Measurements from ENCODE around the gene CYP21A2. TPM values are rescaled to one million over a fixed set of nuclear protein-coding genes. Genes with fewer than 3 reads are reported as not detected.
"Not testable (repeated sequence)": the region's sequence is repeated elsewhere in the genome, so short reads cannot be mapped to it uniquely, and the experiment has no call there.

Gene CYP21A2
- not detected in 2 replicates for total RNA-seq

DNA sequence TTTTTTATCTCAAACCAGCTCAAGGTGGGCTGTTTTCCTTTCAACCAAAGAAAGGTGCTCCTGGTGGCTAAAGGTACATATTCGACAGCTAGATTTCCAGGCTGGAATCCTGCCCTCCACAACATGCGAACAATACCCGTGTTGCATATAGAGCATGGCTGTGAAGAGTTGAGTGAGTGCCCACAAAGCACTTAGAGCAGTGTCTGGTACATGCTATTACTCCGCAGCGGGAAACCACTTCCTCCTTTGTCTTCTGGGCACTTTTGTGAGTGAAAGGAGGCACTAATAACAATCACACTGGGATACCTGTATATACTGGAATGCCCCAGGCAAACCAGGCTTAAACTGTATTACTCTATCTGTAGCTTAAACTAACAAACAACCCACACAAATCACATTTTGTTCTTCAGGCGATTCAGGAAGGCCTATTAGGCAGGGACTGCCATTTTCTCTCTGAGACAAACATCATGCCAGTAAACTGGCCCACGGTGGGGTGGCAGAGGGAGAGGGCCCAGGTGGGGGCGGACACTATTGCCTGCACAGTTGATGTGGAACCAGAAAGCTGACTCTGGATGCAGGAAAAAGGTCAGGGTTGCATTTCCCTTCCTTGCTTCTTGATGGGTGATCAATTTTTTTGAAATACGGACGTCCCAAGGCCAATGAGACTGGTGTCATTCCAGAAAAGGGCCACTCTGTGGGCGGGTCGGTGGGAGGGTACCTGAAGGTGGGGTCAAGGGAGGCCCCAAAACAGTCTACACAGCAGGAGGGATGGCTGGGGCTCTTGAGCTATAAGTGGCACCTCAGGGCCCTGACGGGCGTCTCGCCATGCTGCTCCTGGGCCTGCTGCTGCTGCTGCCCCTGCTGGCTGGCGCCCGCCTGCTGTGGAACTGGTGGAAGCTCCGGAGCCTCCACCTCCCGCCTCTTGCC is at the start of gene CYP21A2:
TSS of gene CYP21A2 (plus strand) at position 818 of the 927 bp plus-strand sequence. CDS start at position 826, 8 bp downstream.
- not testable (repeated sequence) for DNase-seq (ENCODE audit: low read depth in 2 of 2)

GRCh38 chr6:31989363-31989762 is 48.9 kb upstream of the CYP21A2 start:
- not testable (repeated sequence) for DNase-seq (ENCODE audit: low read depth in 2 of 2)

- not testable (repeated sequence) for DNase-seq (ENCODE audit: low read depth in 2 of 2)
Observed at GRCh38 chr6:31994421-31994820, 43.8 kb upstream of the CYP21A2 start.

DNA sequence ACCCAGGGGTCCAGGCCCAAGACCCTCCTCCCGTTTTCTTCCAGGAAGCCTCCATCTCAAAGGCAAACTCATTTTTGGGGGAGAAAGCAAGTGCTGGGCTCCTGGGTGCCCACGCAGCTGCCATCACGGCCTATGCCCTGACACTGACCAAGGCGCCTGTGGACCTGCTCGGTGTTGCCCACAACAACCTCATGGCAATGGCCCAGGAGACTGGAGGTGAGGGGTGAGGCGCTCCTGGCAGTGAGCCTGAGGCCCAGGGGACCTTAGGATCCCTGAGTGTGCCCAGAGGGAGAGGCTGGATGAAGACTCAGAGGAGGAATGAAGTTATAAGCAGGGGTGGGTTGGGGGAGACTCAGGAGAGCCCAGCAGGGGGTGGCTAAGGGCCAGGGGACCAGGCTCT is 41.8 kb upstream of the CYP21A2 start:
- DNase-seq (ENCODE audit: low read depth in 2 of 2), result not testable (repeated sequence)

GRCh38 chr6:32002546-32003268 is 35.5 kb upstream of the CYP21A2 start:
- not testable (repeated sequence) for DNase-seq (ENCODE audit: low read depth in 2 of 2)

DNA sequence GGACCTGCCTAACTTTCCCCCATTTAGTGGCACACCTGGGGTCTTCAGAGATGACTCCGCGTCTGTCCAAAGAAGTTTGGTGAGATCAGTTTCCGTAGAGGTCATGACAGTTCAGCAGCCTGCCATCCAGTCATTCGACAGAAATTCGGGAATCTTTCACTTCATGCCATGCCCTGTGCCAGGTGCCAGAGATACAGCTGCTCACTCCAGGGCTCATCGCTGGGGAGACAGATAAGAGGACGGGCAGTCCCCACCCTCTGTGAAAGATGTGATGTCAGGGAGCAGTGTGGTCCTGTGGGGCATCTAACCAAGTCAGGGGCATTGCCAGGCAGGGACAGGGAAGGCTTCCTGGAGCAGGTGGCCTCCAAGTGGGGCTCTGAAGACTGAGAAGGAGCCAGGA is 34.9 kb upstream of the CYP21A2 start:
- not testable (repeated sequence) for DNase-seq (ENCODE audit: low read depth in 2 of 2)

DNA sequence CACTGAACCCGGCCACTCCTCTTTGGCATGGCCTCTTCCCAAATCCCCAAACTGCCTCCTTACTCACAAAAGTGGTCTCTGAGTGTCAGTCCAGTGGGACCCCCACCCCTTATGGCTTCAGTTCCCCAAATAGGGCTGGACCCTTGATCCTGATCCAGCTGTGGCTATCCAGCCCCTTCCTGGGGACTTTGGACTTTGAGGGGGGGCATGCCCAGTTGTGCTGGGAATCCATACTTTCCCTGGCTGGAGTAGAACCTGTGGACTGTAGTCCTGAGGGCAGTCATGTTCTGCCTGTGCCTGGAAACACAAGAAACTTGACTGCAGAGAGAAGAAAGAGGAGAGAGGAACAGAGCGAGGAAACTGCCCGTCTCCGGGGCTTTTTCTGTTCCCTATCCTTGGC is 33.8 kb upstream of the CYP21A2 start:
- DNase-seq (ENCODE audit: low read depth in 2 of 2), result not testable (repeated sequence)

DNA sequence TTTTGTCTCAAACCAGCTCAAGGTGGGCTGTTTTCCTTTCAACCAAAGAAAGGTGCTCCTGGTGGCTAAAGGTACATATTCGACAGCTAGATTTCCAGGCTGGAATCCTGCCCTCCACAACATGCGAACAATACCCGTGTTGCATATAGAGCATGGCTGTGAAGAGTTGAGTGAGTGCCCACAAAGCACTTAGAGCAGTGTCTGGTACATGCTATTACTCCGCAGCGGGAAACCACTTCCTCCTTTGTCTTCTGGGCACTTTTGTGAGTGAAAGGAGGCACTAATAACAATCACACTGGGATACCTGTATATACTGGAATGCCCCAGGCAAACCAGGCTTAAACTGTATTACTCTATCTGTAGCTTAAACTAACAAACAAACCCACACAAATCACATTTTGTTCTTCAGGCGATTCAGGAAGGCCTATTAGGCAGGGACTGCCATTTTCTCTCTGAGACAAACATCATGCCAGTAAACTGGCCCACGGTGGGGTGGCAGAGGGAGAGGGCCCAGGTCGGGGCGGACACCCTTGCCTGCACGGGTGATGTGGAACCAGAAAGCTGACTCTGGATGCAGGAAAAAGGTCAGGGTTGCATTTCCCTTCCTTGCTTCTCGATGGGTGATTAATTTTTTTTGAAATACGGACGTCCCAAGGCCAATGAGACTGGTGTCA is 33.2 kb upstream of the CYP21A2 start:
- DNase-seq (ENCODE audit: low read depth in 2 of 2), result not testable (repeated sequence)

- DNase-seq (ENCODE audit: low read depth in 2 of 2), result not testable (repeated sequence)
Observed at GRCh38 chr6:32005538-32005880, 32.7 kb upstream of the CYP21A2 start.

GRCh38 chr6:32005991-32006529 is 32.2 kb upstream of the CYP21A2 start:
- DNase-seq (ENCODE audit: low read depth in 2 of 2), result not testable (repeated sequence)

- DNase-seq (ENCODE audit: low read depth in 2 of 2), result not testable (repeated sequence)
Observed at GRCh38 chr6:32007086-32007485, 31.1 kb upstream of the CYP21A2 start.

GRCh38 chr6:32008037-32008436 is 30.2 kb upstream of the CYP21A2 start:
- DNase-seq (ENCODE audit: low read depth in 2 of 2), result not testable (repeated sequence)

- DNase-seq (ENCODE audit: low read depth in 2 of 2), result not testable (repeated sequence)
Observed at GRCh38 chr6:32008616-32009015, 29.6 kb upstream of the CYP21A2 start.

DNA sequence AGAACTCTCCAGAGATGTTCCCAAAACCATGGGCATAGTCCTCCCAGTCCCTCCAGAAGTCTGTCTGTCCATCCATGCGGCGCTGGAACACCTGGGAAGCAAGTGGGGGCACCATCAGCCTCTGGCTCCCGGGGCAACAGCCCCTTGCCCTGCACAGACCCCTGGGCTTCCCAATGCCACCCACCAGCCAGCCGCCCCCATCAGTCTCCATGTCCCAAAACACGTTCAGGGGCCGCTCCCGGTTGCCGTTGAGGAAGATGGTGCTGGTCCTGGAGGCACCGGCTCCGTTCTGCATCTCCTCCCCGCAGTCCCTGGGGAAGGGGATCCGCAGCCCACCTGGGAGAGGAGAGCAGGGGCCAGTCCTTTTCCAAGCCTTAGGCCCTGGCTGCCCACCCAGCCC is 28.7 kb upstream of the CYP21A2 start:
- not testable (repeated sequence) for DNase-seq (ENCODE audit: low read depth in 2 of 2)

GRCh38 chr6:32010856-32011530 is 27.2 kb upstream of the CYP21A2 start:
- not testable (repeated sequence) for DNase-seq (ENCODE audit: low read depth in 2 of 2)

DNA sequence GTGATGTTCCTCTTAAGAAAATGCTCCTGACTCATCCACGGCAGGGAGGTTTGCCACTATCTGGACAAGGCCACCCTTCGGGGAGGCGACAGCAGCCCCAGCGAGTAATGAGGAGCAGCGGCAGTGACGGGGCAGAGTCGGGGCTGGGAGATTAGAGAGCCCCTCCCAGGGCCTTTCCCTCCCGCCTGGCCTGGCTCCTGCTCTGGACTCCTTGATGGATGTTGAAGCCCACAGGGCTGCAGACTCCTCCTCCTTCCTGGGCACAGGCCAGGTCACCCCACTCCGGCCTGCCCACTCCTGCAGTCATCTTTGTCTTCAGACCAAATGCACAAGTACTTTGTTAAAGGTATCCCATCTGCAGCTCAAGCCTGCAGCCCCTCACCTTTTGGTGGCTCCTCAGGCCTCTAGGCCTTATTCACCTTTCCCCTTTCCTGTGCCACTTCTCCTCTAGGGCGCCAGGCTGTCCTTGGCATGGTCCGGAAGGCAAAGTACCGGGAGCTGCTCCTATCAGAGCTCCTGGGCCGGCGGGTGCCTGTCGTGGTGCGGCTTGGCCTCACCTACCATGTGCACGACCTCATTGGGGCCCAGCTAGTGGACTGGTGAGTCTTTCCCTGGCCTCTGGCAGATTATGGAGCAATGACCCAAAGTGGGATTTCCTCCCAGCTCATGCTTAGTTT is 25.1 kb upstream of the CYP21A2 start:
- not testable (repeated sequence) for DNase-seq (ENCODE audit: low read depth in 2 of 2)

DNA sequence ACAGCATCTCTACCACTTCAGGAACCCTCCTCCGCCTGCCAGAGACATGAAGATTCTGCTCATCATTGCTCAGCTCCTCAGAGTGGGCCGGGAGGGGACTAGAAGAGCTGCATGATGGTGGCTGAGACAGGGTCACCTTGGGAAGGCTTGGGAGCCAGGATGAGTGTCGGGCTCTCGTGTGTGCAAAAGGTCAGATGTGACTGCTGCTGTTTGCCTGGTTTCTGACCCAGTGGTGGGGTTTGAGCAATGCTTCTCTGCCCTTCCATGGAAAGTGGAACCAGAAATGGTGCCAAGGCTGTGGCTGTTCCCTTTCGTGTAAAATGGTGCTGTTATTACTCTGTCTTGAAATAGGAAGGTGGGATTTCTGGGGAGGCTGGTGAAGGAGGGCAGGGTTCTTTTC is 24.5 kb upstream of the CYP21A2 start:
- DNase-seq (ENCODE audit: low read depth in 2 of 2), result not testable (repeated sequence)

DNA sequence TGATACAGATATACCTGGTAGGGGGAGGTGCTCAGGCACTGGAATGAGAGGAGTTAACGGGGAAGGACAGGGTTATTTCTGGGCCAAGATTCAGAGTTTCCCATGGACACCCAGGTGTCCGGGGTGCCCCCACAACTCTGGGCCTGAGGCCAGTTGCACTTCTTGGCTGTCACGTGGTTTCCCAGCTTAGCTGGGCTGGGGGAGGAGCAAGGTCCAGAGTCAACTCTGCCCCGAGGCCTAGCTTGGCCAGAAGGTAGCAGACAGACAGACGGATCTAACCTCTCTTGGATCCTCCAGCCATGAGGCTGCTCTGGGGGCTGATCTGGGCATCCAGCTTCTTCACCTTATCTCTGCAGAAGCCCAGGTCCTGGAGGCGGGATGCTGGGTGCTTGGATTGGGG is 23.7 kb upstream of the CYP21A2 start, which contains the start of gene C4B:
TSS of gene C4B (plus strand) at position 249 of the 400 bp plus-strand sequence. CDS start at position 300, 51 bp downstream.
- DNase-seq (ENCODE audit: low read depth in 2 of 2), result not testable (repeated sequence)

- not testable (repeated sequence) for DNase-seq (ENCODE audit: low read depth in 2 of 2)
Observed at GRCh38 chr6:32022100-32022499, 16.1 kb upstream of the CYP21A2 start.

DNA sequence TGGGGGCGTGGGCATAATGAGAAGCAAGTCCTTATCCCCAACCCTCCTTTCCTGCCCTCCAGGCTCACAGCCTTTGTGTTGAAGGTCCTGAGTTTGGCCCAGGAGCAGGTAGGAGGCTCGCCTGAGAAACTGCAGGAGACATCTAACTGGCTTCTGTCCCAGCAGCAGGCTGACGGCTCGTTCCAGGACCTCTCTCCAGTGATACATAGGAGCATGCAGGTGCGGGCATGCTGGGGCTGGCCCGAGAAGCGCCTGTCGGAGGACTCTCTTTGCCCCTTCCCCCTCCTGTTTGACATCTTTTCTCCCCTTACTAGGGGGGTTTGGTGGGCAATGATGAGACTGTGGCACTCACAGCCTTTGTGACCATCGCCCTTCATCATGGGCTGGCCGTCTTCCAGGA is 9.6 kb upstream of the CYP21A2 start:
- not testable (repeated sequence) for DNase-seq (ENCODE audit: low read depth in 2 of 2)

All from dermis microvascular lymphatic vessel endothelial cell (primary cell).